ENCODE measurements around the gene DGKI.

DNA sequence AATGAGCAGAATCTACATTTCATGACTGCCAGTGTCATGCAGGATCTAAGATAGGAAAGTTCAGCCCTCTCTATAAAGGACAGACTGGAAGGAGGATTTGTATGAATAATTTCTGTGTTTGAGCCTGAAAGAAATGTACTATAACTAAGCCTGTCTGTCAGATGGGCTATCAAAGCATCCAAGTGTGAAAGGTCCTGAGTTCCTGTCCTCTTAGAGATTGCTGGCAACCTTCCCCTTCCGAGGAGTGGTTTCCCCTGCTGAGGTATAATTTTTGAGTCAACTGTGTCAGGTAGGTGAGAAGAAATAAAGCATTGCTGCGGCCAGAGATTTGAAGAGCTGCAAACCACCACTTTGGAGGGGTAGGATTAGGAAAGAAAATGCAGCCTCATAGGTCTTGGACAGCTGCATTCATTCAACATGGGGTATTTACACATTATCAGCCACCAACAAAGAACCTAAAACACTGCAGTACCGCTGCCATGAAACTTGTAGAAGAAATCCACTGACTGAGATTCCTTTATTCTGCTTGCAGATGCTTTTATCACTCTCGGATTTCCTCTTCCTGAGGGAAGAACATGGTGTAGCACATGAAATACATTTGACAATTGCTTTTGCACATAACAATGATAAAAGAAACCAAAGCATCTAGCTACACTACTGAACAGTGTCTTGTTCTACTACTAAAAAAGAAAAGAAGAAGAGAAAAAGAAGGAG, 189.1 kb downstream of the DGKI start:
- TF ChIP-seq, protein P1, sequence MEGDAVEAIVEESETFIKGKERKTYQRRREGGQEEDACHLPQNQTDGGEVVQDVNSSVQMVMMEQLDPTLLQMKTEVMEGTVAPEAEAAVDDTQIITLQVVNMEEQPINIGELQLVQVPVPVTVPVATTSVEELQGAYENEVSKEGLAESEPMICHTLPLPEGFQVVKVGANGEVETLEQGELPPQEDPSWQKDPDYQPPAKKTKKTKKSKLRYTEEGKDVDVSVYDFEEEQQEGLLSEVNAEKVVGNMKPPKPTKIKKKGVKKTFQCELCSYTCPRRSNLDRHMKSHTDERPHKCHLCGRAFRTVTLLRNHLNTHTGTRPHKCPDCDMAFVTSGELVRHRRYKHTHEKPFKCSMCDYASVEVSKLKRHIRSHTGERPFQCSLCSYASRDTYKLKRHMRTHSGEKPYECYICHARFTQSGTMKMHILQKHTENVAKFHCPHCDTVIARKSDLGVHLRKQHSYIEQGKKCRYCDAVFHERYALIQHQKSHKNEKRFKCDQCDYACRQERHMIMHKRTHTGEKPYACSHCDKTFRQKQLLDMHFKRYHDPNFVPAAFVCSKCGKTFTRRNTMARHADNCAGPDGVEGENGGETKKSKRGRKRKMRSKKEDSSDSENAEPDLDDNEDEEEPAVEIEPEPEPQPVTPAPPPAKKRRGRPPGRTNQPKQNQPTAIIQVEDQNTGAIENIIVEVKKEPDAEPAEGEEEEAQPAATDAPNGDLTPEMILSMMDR (IDR thresholded peaks at IDR 0.05; ENCODE audit: low read depth, low read length), result no peak
- no peak for TF ChIP-seq EZH2phosphoT487 (IDR thresholded peaks at IDR 0.05; ENCODE audit: low read depth)
